Testis (tissue), 2 donors: ENCODE results near the gene SCPEP1.

Experiments
- CTCF ChIP-seq, 3 experiments: fragments of 450-650 bp in 2 of 3; fragments of 200-600 bp in 1 of 3; sonication (generic) in 1 of 3; IDR thresholded peaks; one replicate each; pipeline ENCODE4 v1.5.1; 2016 to 2019; ENCODE audit warnings: antibody characterized with exemption in 3 of 3, mild to moderate bottlenecking in 2 of 3, moderate library complexity in 1 of 3
- POLR2A ChIP-seq: fragments of 450-650 bp; IDR thresholded peaks from one replicate; pipeline ENCODE4 v1.6.1; 2017; ENCODE audit warnings: antibody characterized with exemption, mild to moderate bottlenecking, moderate library complexity

- TF ChIP-seq CTCF (IDR thresholded peaks at IDR 0.05): no peak
- no peak for TF ChIP-seq POLR2A
Measured at GRCh38 chr17:57016764-57017116, 38.8 kb downstream of the SCPEP1 start.
